H7 (cell line): ENCODE data around the gene OR2AG1. TPM values are rescaled to one million over a fixed set of nuclear protein-coding genes. Genes with fewer than 3 reads are reported as not detected.

Experiments
- DNase-seq: peaks from one replicate; pipeline ENCODE4 v3.0.0; 2012
- H3K27me3 ChIP-seq: 2 replicates; pipeline ENCODE4 v1.6.0; 2011; ENCODE audit warnings: mild to moderate bottlenecking, low read length; ENCODE audit not compliant: control insufficient read depth, insufficient read depth
- H3K36me3 ChIP-seq: replicated peaks from 2 replicates; pipeline ENCODE4 v1.5.1; 2011; ENCODE audit warnings: low read length; ENCODE audit not compliant: control insufficient read depth, insufficient read depth
- H3K4me3 ChIP-seq: 2 replicates; pipeline ENCODE4 v1.5.1; 2011; ENCODE audit warnings: low read depth, mild to moderate bottlenecking, control low read depth, low read length, moderate library complexity; ENCODE audit not compliant: insufficient read depth
- total RNA-seq: library from RNA; depleted of rRNA; stranded (reverse); fragments of >200 nt; shearing (Covaris generic); gene quantifications from 2 replicates; pipeline ENCODE4 v1.2.3, GENCODE V29; 2014; rRNA removed

The OR2AG1 gene
- total RNA-seq, 1 experiment from 2014 or later, result not detected

- DNase-seq, result no peak
- H3K36me3 ChIP-seq, result no peaks in the 10 kb centered on the region
- H3K27me3 ChIP-seq, result no peaks in the 10 kb centered on the region
- H3K4me3 ChIP-seq, result no peak overlapping the region
Observed at GRCh38 chr11:6825231-6825744, 42.5 kb downstream of the OR2AG1 start.

DNA sequence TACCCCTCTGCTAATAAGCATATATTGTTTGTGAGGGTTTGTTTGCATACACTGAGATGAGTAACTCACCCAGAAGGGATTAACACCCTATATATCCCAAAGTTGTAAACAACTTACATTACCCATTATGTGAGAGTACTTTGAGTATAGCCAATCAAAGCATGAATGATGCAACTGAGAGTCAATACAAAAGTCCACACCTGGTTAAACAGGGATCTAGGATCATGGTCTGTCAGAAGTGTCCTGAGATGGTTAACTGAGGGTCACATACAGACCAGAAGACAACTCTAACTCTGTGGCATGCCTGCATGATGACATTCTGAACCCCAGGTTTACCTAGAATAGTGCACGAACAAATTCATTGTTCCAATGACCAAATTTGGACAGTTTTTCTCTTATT lies 45.3 kb downstream of the OR2AG1 start:
- no peaks in the 10 kb centered on the region for H3K36me3 ChIP-seq
- H3K4me3 ChIP-seq, result no peak overlapping the region
- DNase-seq, result no peak
- H3K27me3 ChIP-seq, result no peaks in the 10 kb centered on the region

DNA sequence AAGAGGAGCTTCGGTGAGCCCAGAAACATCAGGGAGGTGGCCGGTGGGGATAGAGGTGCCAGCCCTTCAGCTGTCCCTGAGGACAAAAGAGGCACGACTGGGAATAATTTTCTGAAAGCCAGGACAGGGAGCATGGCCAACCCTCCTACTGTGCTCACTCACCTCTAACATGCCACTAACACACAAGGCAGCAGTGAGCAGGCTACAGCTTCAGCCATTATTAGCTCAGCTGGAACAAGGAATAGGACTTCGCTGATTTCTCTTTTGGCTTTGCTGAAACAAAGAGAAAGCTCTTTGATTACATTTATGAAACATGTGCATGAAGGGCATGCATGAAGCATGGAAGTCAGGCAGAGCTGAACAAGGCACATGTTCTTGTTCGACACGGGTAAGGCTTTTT lies 50.5 kb downstream of the OR2AG1 start:
- Histone ChIP-seq H3K4me3 (no peak overlapping the region), H3K36me3 (no peaks in the 10 kb centered on the region), H3K27me3 (no peaks in the 10 kb centered on the region)
- no peak for DNase-seq

GRCh38 chr11:6834021-6834420 lies 51.2 kb downstream of the OR2AG1 start:
- no peak overlapping the region for H3K4me3 ChIP-seq
- no peaks in the 10 kb centered on the region for H3K36me3 ChIP-seq
- no peak for DNase-seq
- no peaks in the 10 kb centered on the region for H3K27me3 ChIP-seq

Other genes with a start within 250 kb of the OR2AG1 start
- 18.0 and 20.1 TPM in 2 replicates for gene RRP8, start 179.4 kb upstream of the OR2AG1 start, total RNA-seq
- 114 and 130 TPM in 2 replicates for gene ILK, start 179.2 kb upstream of the OR2AG1 start, total RNA-seq
- 121 and 198 TPM in 2 replicates for gene TAF10, start 170.8 kb upstream of the OR2AG1 start, total RNA-seq
- gene TPP1, start 163.6 kb upstream of the OR2AG1 start, total RNA-seq, result 13.9 and 17.1 TPM in 2 replicates
- gene DCHS1, start 127.2 kb upstream of the OR2AG1 start, total RNA-seq, result 15.7 and 16.8 TPM in 2 replicates
- 72.9 and 110 TPM in 2 replicates for gene MRPL17, start 99.7 kb upstream of the OR2AG1 start, total RNA-seq
- 0.07 TPM in 2 replicates for gene OR2AG2, start 11.0 kb upstream of the OR2AG1 start, total RNA-seq
- gene OR6A2, start 16.7 kb downstream of the OR2AG1 start, total RNA-seq, result 0.04 and 0.07 TPM in 2 replicates
- not detected in 2 replicates for gene OR10A5, start 62.7 kb downstream of the OR2AG1 start, total RNA-seq
- not detected in 2 replicates for gene OR10A2, start 80.0 kb downstream of the OR2AG1 start, total RNA-seq
- not detected in 2 replicates for gene OR10A4, start 93.6 kb downstream of the OR2AG1 start, total RNA-seq
- 0.42 TPM in 1 of 2 replicates, not detected in the other for gene OR2D2, start 109.5 kb downstream of the OR2AG1 start, total RNA-seq
- gene OR2D3, start 138.0 kb downstream of the OR2AG1 start, total RNA-seq, result not detected in 2 replicates
- 7.1 and 11.8 TPM in 2 replicates for gene ZNF215, start 143.4 kb downstream of the OR2AG1 start, total RNA-seq
- 1.1 and 1.6 TPM in 2 replicates for gene ZNF214, start 237.3 kb downstream of the OR2AG1 start, total RNA-seq
- gene NLRP14, start 237.5 kb downstream of the OR2AG1 start, total RNA-seq, result 0.07 and 0.11 TPM in 2 replicates